ENCODE results near the gene PTGDR.

DNA sequence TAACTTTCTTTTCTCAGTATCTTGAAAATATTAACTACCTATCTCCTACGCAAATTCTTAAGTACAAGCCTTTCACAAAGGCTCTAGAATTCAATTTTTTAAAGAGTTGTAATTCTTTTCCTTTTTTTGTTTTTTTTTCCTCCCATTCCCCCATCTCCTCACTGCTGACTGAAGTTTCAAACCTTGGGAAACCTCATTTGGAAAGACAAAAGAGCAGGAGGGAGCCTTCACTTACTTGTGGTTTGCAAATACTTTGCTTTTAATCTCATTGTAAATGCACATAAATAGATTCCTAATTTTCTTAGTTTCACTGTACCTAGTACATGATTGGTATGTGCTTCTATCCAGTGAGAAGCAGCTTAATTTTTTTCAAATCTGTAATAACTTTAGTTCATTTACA lies 15.8 kb upstream of the PTGDR start:
- TF ChIP-seq, protein P1, sequence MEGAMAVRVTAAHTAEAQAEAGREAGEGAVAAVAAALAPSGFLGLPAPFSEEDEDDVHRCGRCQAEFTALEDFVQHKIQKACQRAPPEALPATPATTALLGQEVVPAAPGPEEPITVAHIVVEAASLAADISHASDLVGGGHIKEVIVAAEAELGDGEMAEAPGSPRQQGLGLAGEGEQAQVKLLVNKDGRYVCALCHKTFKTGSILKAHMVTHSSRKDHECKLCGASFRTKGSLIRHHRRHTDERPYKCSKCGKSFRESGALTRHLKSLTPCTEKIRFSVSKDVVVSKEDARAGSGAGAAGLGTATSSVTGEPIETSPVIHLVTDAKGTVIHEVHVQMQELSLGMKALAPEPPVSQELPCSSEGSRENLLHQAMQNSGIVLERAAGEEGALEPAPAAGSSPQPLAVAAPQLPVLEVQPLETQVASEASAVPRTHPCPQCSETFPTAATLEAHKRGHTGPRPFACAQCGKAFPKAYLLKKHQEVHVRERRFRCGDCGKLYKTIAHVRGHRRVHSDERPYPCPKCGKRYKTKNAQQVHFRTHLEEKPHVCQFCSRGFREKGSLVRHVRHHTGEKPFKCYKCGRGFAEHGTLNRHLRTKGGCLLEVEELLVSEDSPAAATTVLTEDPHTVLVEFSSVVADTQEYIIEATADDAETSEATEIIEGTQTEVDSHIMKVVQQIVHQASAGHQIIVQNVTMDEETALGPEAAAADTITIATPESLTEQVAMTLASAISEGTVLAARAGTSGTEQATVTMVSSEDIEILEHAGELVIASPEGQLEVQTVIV (IDR thresholded peaks at IDR 0.05; ENCODE audit: borderline replicate concordance, partially characterized antibody), result no peak
- TF ChIP-seq, protein P2, sequence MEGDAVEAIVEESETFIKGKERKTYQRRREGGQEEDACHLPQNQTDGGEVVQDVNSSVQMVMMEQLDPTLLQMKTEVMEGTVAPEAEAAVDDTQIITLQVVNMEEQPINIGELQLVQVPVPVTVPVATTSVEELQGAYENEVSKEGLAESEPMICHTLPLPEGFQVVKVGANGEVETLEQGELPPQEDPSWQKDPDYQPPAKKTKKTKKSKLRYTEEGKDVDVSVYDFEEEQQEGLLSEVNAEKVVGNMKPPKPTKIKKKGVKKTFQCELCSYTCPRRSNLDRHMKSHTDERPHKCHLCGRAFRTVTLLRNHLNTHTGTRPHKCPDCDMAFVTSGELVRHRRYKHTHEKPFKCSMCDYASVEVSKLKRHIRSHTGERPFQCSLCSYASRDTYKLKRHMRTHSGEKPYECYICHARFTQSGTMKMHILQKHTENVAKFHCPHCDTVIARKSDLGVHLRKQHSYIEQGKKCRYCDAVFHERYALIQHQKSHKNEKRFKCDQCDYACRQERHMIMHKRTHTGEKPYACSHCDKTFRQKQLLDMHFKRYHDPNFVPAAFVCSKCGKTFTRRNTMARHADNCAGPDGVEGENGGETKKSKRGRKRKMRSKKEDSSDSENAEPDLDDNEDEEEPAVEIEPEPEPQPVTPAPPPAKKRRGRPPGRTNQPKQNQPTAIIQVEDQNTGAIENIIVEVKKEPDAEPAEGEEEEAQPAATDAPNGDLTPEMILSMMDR (IDR thresholded peaks at IDR 0.05 in 2 of 3, conservative IDR thresholded peaks at IDR 0.05 in 1 of 3; ENCODE audit: control insufficient read depth in 2 of 3, extremely low read depth in 1 of 3, insufficient read depth in 1 of 3, low read depth in 3 of 3, low read length in 3 of 3), result no peak
- TF ChIP-seq RFX5 (IDR thresholded peaks at IDR 0.05; ENCODE audit: low read depth, low read length) (no peak), NRF1 (conservative IDR thresholded peaks at IDR 0.05; ENCODE audit: low read depth, low read length) (no peak), TAF1 (IDR thresholded peaks at IDR 0.05; ENCODE audit: borderline replicate concordance, low read depth, low read length) (no peak), SMARCA5 (IDR thresholded peaks at IDR 0.05) (no peak)
- TF ChIP-seq, protein P3, sequence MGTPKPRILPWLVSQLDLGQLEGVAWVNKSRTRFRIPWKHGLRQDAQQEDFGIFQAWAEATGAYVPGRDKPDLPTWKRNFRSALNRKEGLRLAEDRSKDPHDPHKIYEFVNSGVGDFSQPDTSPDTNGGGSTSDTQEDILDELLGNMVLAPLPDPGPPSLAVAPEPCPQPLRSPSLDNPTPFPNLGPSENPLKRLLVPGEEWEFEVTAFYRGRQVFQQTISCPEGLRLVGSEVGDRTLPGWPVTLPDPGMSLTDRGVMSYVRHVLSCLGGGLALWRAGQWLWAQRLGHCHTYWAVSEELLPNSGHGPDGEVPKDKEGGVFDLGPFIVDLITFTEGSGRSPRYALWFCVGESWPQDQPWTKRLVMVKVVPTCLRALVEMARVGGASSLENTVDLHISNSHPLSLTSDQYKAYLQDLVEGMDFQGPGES (IDR thresholded peaks at IDR 0.05), result no peak
